ENCODE measurements around the gene SHH.

SHH gene

GRCh38 chr7:155811895-155812761, at the start of gene SHH:
TSS of gene SHH (minus strand) at chr7:155812463. CDS start at chr7:155812122, 341 bp downstream.
- no peak for DNase-seq

GRCh38 chr7:155861480-155861868, 49.2 kb upstream of the SHH start:
- no peak for DNase-seq

- no peak for DNase-seq
These were observed 48.7 kb upstream of the SHH start for GRCh38 chr7:155860840-155861479.

GRCh38 chr7:155860461-155860839, 48.2 kb upstream of the SHH start:
- DNase-seq: no peak

- DNase-seq: no peak
These were observed 46.3 kb upstream of the SHH start for GRCh38 chr7:155858521-155859061.

GRCh38 chr7:155857141-155857540, 44.9 kb upstream of the SHH start:
- DNase-seq: no peak

- no peak for DNase-seq
These were observed 44.4 kb upstream of the SHH start for GRCh38 chr7:155856656-155857055.

- no peak for DNase-seq
These were observed 40.4 kb upstream of the SHH start for GRCh38 chr7:155852426-155853301.

- DNase-seq: no peak
These were observed 39.6 kb upstream of the SHH start for GRCh38 chr7:155851892-155852291.

GRCh38 chr7:155850766-155851678, 38.8 kb upstream of the SHH start:
- DNase-seq: no peak

GRCh38 chr7:155850001-155850436, 37.8 kb upstream of the SHH start:
- no peak for DNase-seq

- DNase-seq: no peak
These were observed 36.7 kb upstream of the SHH start for GRCh38 chr7:155848691-155849669.

- DNase-seq: no peak
These were observed 35.7 kb upstream of the SHH start for GRCh38 chr7:155847821-155848435.

GRCh38 chr7:155846936-155847335, 34.7 kb upstream of the SHH start:
- DNase-seq: no peak

- DNase-seq: no peak
These were observed 33.9 kb upstream of the SHH start for GRCh38 chr7:155846156-155846555.

- DNase-seq: no peak
These were observed 33.0 kb upstream of the SHH start for GRCh38 chr7:155845226-155845625.

GRCh38 chr7:155844526-155844925, 32.3 kb upstream of the SHH start:
- no peak for DNase-seq

- no peak for DNase-seq
These were observed 31.8 kb upstream of the SHH start for GRCh38 chr7:155844019-155844453.

GRCh38 chr7:155843426-155844018, 31.3 kb upstream of the SHH start:
- no peak for DNase-seq
